Spleen (tissue), 7 donors: ENCODE measurements around the gene UIMC1.

ENCODE experiments used
- POLR2A ChIP-seq, 3 donors: fragments of 450-650 bp; IDR thresholded peaks; one replicate each; pipeline ENCODE4 v1.5.1; 2017; ENCODE audit warnings: antibody characterized with exemption in 3 of 3, mild to moderate bottlenecking in 1 of 3
- POLR2AphosphoS5 ChIP-seq, 3 donors: sonication (generic); formaldehyde crosslinking; IDR thresholded peaks; one replicate each; pipeline ENCODE4 v1.5.1; 2017; ENCODE audit warnings: antibody characterized with exemption in 3 of 3
- TF ChIP-seq, protein P1 (sequence below), 11 experiments: fragments of 200-600 bp in 7 of 11; fragments of 450-650 bp in 4 of 11; sonication (generic) in 4 of 11; IDR thresholded peaks in 8 of 11; conservative IDR thresholded peaks in 3 of 11; 1 replicate in 7 of 11; 2 replicates in 4 of 11; pipeline versions ENCODE4 v1.4.0 to v1.8.0; 2016 to 2021; ENCODE audit warnings: antibody characterized with exemption in 11 of 11, inconsistent platforms in 4 of 11, mild to moderate bottlenecking in 1 of 11
- donor health status: DM: no; HTN: no; CAD: no; lungs with moderate emphysema.
- donor health status: DM: no; HTN: no; CAD: no.
- donor health status: DM: no; HTN: no; CAD: no.

DNA sequence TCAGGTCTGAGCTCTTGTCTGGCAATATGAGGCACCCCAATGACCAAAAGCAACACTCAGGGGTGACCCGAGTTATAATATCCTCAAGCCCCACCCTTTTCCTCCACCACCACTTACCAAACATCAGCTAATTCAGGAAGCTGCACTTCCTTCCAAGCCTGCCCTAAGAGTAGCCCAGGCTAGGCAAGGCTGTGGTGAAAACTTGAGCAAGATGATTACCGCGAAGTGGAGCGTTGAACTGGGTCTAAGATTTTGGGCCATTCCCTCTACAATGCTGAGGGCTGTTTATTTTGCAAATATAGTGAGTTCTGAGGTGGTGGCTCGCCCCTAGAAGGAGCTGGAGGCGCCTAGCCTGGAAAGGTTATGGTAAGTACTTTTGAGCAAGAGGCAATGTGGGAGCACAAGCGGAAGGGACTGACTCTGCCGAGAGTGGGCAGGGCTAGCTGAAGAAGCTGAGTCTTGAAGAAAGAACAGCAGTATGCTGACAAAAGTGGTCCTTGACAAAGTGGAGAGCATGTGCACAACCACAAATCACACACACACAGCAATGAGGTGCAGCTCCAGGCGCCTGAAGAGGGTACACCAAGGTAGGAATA lies 107.2 kb downstream of the UIMC1 start, which contains the start of gene HK3:
- TF ChIP-seq, protein P1, sequence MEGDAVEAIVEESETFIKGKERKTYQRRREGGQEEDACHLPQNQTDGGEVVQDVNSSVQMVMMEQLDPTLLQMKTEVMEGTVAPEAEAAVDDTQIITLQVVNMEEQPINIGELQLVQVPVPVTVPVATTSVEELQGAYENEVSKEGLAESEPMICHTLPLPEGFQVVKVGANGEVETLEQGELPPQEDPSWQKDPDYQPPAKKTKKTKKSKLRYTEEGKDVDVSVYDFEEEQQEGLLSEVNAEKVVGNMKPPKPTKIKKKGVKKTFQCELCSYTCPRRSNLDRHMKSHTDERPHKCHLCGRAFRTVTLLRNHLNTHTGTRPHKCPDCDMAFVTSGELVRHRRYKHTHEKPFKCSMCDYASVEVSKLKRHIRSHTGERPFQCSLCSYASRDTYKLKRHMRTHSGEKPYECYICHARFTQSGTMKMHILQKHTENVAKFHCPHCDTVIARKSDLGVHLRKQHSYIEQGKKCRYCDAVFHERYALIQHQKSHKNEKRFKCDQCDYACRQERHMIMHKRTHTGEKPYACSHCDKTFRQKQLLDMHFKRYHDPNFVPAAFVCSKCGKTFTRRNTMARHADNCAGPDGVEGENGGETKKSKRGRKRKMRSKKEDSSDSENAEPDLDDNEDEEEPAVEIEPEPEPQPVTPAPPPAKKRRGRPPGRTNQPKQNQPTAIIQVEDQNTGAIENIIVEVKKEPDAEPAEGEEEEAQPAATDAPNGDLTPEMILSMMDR (IDR thresholded peaks at IDR 0.05 in 8 of 11, conservative IDR thresholded peaks at IDR 0.05 in 3 of 11): no peak
- TF ChIP-seq POLR2AphosphoS5 (IDR thresholded peaks at IDR 0.05) (peak in 1 of 3 donors; percentile 83), POLR2A (IDR thresholded peaks at IDR 0.05) (no peak)
